NB4 (cell line): ENCODE data around the gene SH3BGRL3.

Source experiments
- DNase-seq: peaks from one replicate; pipeline ENCODE4 v3.0.0; 2010; ENCODE audit warnings: low read depth
- H3K4me3 ChIP-seq: one replicate; pipeline ENCODE4 v1.5.1; 2011; ENCODE audit warnings: mild to moderate bottlenecking, low read depth, low read length, moderate library complexity
- MYC ChIP-seq: IDR thresholded peaks from 2 replicates; pipeline ENCODE4 v1.6.1; 2011; ENCODE audit warnings: low read depth, low read length
- POLR2A ChIP-seq: IDR thresholded peaks from 2 replicates; pipeline ENCODE4 v1.6.1; 2011; ENCODE audit warnings: mild to moderate bottlenecking; ENCODE audit not compliant: insufficient read length; ENCODE audit errors: extremely low read depth
- TF ChIP-seq, protein P1 (sequence below): IDR thresholded peaks from one replicate; pipeline ENCODE4 v1.5.1; 2012; ENCODE audit warnings: low read depth, low read length
- TF ChIP-seq, protein P2 (sequence below): IDR thresholded peaks from 2 replicates; pipeline ENCODE4 v1.6.1; 2011; ENCODE audit warnings: low read depth, low read length

Gene SH3BGRL3

DNA sequence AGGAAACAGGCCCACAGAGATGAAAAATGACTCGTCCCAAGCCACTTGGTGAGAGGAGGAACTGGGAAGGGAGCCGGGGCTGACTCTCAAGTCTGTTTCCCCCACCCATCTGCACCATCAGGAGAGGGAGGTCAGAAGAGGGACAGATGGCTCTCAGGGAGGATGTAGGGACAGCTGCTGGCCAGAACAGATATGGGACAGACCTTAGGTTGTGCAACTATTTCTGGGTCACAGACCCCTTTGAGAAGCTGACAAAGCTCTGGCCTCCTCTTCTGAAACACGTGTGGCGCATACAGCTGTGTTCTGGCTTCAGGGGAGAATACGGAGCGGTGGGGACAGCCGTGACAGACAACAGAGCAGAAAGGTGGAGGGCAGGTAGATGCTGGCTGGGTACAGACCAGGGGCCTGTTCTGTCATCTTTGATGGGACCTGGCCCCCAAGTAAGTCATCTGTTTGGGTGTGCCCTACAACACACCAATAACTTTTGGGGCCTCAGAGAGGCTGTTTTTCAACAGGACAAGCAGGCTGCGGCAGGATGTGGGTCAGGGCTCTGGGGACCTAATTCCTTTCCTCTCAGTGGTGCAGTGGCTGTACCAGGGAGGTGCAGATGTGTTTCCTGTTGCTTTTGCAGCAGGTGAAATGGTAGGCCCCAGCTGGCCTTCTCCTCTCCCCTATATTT is 7.3 kb downstream of the SH3BGRL3 start:
- H3K4me3 ChIP-seq = no peak overlapping the region
- TF ChIP-seq, protein P1, sequence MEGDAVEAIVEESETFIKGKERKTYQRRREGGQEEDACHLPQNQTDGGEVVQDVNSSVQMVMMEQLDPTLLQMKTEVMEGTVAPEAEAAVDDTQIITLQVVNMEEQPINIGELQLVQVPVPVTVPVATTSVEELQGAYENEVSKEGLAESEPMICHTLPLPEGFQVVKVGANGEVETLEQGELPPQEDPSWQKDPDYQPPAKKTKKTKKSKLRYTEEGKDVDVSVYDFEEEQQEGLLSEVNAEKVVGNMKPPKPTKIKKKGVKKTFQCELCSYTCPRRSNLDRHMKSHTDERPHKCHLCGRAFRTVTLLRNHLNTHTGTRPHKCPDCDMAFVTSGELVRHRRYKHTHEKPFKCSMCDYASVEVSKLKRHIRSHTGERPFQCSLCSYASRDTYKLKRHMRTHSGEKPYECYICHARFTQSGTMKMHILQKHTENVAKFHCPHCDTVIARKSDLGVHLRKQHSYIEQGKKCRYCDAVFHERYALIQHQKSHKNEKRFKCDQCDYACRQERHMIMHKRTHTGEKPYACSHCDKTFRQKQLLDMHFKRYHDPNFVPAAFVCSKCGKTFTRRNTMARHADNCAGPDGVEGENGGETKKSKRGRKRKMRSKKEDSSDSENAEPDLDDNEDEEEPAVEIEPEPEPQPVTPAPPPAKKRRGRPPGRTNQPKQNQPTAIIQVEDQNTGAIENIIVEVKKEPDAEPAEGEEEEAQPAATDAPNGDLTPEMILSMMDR = no peak
- TF ChIP-seq MYC = peak; percentile 45; the same call in 1 of the 2 replicates
- peak; percentile 90 for DNase-seq

DNA sequence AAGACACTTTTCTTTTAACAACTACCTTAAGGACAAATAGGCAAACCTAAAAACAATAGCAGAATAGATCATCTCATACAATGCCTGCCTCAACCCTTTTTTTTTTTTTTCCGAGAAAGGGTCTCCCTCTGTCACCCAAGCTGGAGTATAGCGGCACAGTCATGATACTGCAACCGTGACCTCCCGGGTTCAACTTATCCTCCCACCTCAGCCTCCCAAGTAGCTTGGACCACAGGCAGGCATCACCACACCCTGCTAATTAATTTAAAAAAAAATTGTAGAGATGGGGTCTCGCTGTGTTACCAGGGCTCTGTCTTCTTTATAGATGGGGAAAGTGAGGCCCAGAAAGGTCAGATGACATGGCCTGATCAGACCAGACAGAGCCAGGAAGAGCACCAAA is 7.9 kb downstream of the SH3BGRL3 start:
- TF ChIP-seq MYC (no peak), POLR2A (no peak)
- TF ChIP-seq, protein P1 = no peak
- TF ChIP-seq, protein P2, sequence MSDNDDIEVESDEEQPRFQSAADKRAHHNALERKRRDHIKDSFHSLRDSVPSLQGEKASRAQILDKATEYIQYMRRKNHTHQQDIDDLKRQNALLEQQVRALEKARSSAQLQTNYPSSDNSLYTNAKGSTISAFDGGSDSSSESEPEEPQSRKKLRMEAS = no peak
- no peak for DNase-seq
- H3K4me3 ChIP-seq = no peak overlapping the region

DNA sequence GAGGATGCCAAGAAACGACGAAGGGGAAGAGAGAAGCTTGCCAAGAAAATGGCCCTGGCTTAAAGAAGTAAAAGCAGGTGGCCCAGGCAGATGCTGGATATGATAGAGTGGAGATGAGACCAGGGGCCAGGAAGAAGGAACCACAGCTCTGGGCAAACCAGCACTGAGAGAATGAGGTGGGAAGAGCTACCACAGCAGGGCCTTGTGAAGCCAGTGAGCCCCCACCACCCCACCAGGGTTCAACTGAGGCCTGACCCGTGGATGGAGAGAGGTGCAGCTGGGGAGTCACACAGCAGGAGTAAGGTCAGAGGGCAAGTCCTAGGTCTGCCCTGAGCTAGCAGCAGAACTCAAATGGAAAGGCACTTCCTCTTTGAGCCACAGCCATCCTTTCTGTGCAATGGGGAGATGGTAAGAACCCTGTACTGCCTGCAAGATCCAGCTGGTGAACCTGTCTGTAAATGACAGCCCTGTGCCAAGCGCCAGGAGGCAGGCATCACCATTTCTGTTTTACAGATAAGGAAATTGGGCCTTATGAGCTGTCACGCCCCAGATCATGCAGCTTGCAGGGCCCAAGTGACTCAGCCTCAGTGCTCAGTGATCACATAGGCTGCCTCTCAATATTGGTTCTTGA is 8.5 kb downstream of the SH3BGRL3 start:
- DNase-seq = peak; percentile 85
- no peak overlapping the region for H3K4me3 ChIP-seq
- TF ChIP-seq, protein P1 = no peak
- TF ChIP-seq MYC = peak; percentile 53; the same call in 1 of the 2 replicates

DNA sequence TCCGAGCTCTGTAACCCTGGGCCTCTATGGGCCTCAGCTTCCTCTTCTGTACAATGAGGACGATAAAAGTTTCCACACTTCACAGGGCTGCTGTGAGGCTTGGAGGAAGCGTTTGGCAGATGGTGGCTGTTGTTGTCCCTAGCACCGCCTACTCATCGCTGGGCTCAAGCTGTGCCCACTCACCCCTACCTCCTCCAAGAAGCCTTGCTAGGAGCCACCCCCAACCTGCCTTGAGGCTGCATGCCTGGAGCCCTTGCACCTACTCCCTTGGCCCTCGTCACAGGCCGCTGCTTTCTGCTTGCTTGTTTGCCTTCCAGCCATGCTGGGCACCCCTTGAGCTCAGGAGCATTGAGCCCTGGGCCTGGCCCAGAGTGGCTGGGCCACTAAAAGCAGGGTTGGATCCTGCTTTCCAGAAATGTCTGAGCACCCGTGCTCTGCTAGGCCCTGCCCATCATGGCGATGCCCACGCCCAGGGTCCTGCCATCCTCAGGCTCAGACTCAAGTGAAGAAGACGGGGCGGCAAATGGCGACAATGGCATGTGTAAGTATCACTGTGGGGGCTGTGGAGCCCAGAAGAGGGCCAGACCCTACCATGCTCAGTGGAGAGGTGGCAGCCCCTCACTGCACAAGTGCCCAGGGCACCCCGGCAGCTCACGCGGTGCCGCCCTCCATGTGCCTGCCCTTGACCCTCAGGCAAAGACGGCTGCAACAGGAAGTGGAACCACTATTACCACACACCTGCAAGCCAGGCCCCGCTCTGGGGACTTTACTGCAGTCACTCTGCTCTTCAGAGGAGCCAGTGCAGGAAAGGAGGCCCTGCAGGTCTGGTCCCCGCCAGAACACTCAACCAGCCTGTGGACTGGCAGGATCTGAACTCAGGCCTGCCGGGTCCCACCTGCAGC is 9.5 kb downstream of the SH3BGRL3 start:
- TF ChIP-seq, protein P1 = no peak
- no peak for TF ChIP-seq POLR2A
- TF ChIP-seq, protein P2 = peak; percentile 81
- TF ChIP-seq MYC = peak; percentile 95
- no peak overlapping the region for H3K4me3 ChIP-seq
- DNase-seq = peak; percentile 97

DNA sequence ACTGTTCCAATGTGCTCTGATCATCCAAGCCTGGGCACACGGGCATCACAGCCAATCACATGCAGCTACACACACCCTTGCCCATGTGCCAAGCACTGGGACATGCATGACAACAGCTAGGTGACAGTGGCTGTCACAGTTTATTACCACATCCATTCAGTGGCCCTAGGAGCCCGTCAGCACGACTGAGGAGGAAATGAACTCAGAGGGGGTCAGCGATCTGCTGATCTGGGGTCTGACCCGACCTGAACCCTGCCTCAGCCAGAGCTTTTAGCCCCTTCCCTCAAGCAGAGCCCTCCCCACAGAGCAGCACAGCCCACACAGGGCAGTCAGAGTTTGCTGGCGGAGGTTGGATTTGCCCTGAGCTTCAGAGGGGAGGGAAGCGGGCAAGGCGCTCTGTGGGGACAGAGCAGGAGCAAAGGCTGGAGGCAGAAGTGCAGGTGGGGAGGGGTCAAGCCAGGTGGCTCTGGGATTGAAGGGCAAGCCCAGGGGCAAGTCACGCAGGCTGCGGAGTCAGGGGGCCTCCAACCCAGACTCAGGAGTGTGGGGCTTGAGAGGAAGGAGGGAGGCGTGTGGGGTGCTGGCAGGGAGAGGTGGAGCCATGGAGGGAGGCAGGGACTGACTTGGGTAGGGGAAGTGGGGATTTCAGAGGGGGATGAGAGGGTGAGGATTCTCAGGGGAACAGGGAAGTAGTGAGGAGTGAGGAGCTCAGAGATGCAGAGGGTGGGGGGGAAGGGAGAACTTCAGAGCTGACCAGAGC is 10.4 kb downstream of the SH3BGRL3 start:
- TF ChIP-seq, protein P1 = no peak
- TF ChIP-seq POLR2A = no peak
- TF ChIP-seq, protein P2 = peak; percentile 68
- peak; percentile 80 for DNase-seq
- H3K4me3 ChIP-seq = no peak overlapping the region
